Prostate gland (tissue), 2 donors: ENCODE data around the gene ATF7IP2.
"Not testable (repeated sequence)": the region's sequence is repeated elsewhere in the genome, so short reads cannot be mapped to it uniquely, and the experiment has no call there.

Source experiments
- POLR2AphosphoS5 ChIP-seq: sonication (generic); formaldehyde crosslinking; IDR thresholded peaks from one replicate; pipeline ENCODE4 v1.6.1; 2017; ENCODE audit warnings: antibody characterized with exemption
- TF ChIP-seq, protein P1 (sequence below), 4 experiments: fragments of 200-600 bp in 2 of 4; fragments of 450-650 bp in 2 of 4; sonication (generic) in 2 of 4; IDR thresholded peaks; 1 replicate in 3 of 4; 2 replicates in 1 of 4; pipeline ENCODE4 v1.5.1; 2016 to 2019; ENCODE audit warnings: antibody characterized with exemption in 4 of 4, mild to moderate bottlenecking in 2 of 4, moderate library complexity in 2 of 4

DNA sequence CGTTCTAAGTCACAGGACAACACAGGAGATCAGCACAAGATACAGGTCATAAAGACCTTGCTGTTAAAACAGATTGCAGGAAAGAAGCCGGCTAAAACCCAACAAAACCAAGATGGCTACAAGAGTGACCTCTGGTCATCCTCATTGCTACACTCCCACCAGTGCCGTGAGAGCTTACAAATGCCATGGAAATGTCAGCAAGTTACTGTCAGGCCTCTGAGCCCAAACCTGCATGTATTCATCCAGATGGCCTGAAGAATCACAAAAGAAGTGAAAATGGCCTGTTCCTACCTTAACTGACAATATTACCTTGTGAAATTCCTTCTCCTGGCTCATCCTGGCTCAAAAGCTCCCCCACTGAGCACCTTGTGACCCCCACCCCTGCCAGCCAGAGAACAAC lies 119.4 kb downstream of the ATF7IP2 start:
- TF ChIP-seq, protein P1, sequence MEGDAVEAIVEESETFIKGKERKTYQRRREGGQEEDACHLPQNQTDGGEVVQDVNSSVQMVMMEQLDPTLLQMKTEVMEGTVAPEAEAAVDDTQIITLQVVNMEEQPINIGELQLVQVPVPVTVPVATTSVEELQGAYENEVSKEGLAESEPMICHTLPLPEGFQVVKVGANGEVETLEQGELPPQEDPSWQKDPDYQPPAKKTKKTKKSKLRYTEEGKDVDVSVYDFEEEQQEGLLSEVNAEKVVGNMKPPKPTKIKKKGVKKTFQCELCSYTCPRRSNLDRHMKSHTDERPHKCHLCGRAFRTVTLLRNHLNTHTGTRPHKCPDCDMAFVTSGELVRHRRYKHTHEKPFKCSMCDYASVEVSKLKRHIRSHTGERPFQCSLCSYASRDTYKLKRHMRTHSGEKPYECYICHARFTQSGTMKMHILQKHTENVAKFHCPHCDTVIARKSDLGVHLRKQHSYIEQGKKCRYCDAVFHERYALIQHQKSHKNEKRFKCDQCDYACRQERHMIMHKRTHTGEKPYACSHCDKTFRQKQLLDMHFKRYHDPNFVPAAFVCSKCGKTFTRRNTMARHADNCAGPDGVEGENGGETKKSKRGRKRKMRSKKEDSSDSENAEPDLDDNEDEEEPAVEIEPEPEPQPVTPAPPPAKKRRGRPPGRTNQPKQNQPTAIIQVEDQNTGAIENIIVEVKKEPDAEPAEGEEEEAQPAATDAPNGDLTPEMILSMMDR (IDR thresholded peaks at IDR 0.05) = not testable (repeated sequence)
- TF ChIP-seq POLR2AphosphoS5 = not testable (repeated sequence)
